Skin epidermis (tissue), 12 donors: ENCODE measurements around the gene DPPA2.

Experiments
- H3K27ac ChIP-seq, 21 experiments: fragments of 200-600 bp; sonication (generic) in 11 of 21; one replicate each; pipeline ENCODE4 v1.5.0; 2020; ENCODE audit warnings: mild to moderate bottlenecking in 3 of 21, inconsistent platforms in 2 of 21, moderate library complexity in 2 of 21
- H3K4me3 ChIP-seq, 7 experiments: fragments of 200-600 bp; sonication (generic) in 2 of 7; one replicate each; pipeline ENCODE4 v1.5.0; 2020; ENCODE audit warnings: inconsistent platforms in 2 of 7, mild to moderate bottlenecking in 2 of 7, moderate library complexity in 1 of 7

DPPA2 gene

GRCh38 chr3:109328202-109328601 lies 11.9 kb upstream of the DPPA2 start:
- H3K27ac ChIP-seq = no peak overlapping the region

GRCh38 chr3:109325657-109326056 lies 9.3 kb upstream of the DPPA2 start:
- Histone ChIP-seq H3K27ac (no peak overlapping the region), H3K4me3 (no peak overlapping the region)

More at GRCh38 chr3:109328202-109328601, 11.9 kb upstream of the DPPA2 start:
- H3K4me3 ChIP-seq = no peak overlapping the region

- Histone ChIP-seq H3K4me3 (no peak overlapping the region), H3K27ac (no peak overlapping the region)
Observed at GRCh38 chr3:109325109-109325508, 8.8 kb upstream of the DPPA2 start.

- H3K4me3 ChIP-seq = no peak overlapping the region
- no peak overlapping the region for H3K27ac ChIP-seq
Observed at GRCh38 chr3:109313061-109313460, 3.3 kb downstream of the DPPA2 start.

- Histone ChIP-seq H3K4me3 (no peak overlapping the region), H3K27ac (no peak overlapping the region)
Observed at GRCh38 chr3:109297496-109297895, 18.8 kb downstream of the DPPA2 start.

- Histone ChIP-seq H3K4me3 (no peak overlapping the region), H3K27ac (no peak overlapping the region)
Observed at GRCh38 chr3:109284071-109284470, 32.2 kb downstream of the DPPA2 start.

- Histone ChIP-seq H3K4me3 (no peak overlapping the region), H3K27ac (no peak overlapping the region)
Observed at GRCh38 chr3:109278546-109278945, 37.8 kb downstream of the DPPA2 start.

- H3K4me3 ChIP-seq = no peak overlapping the region
Observed at GRCh38 chr3:109278141-109278540, 38.2 kb downstream of the DPPA2 start.

GRCh38 chr3:109275702-109276293 lies 40.5 kb downstream of the DPPA2 start:
- no peak overlapping the region for H3K4me3 ChIP-seq

More at GRCh38 chr3:109278141-109278540, 38.2 kb downstream of the DPPA2 start:
- no peak overlapping the region for H3K27ac ChIP-seq

GRCh38 chr3:109270779-109271178 lies 45.5 kb downstream of the DPPA2 start:
- H3K27ac ChIP-seq = no peak overlapping the region

More at GRCh38 chr3:109275702-109276293, 40.5 kb downstream of the DPPA2 start:
- H3K27ac ChIP-seq = no peak overlapping the region

GRCh38 chr3:109269577-109270275 lies 46.6 kb downstream of the DPPA2 start:
- no peak overlapping the region for H3K27ac ChIP-seq
- no peak overlapping the region for H3K4me3 ChIP-seq

More at GRCh38 chr3:109270779-109271178, 45.5 kb downstream of the DPPA2 start:
- no peak overlapping the region for H3K4me3 ChIP-seq

- no peak overlapping the region for H3K27ac ChIP-seq
- H3K4me3 ChIP-seq = no peak overlapping the region
Observed at GRCh38 chr3:109268181-109268580, 48.1 kb downstream of the DPPA2 start.

- no peak overlapping the region for H3K4me3 ChIP-seq
- no peak overlapping the region for H3K27ac ChIP-seq
Observed at GRCh38 chr3:109265295-109265694, 51.0 kb downstream of the DPPA2 start.

- H3K4me3 ChIP-seq = no peak overlapping the region
- H3K27ac ChIP-seq = no peak overlapping the region
Observed at GRCh38 chr3:109257269-109257668, 59.0 kb downstream of the DPPA2 start.

GRCh38 chr3:109254770-109255169 lies 61.5 kb downstream of the DPPA2 start:
- no peak overlapping the region for H3K27ac ChIP-seq
- H3K4me3 ChIP-seq = no peak overlapping the region

- H3K4me3 ChIP-seq = no peak overlapping the region
- no peak overlapping the region for H3K27ac ChIP-seq
Observed at GRCh38 chr3:109252641-109253040, 63.7 kb downstream of the DPPA2 start.
